Measurements from ENCODE around the gene NATD1.

The NATD1 gene

GRCh38 chr17:21201874-21202273 lies 51.3 kb downstream of the NATD1 start:
- TF ChIP-seq MAX (IDR thresholded peaks at IDR 0.05) (no peak), TCF12 (IDR thresholded peaks at IDR 0.05; ENCODE audit: low read depth) (no peak), RAD21 (IDR thresholded peaks at IDR 0.05; ENCODE audit: low read depth) (no peak), TEAD4 (IDR thresholded peaks at IDR 0.05) (no peak), USF1 (IDR thresholded peaks at IDR 0.05) (no peak), CEBPB (IDR thresholded peaks at IDR 0.05) (no peak), FOXM1 (IDR thresholded peaks at IDR 0.05; ENCODE audit: borderline replicate concordance, low read depth) (no peak), CREB1 (IDR thresholded peaks at IDR 0.05; ENCODE audit: low read depth) (no peak), NFIC (IDR thresholded peaks at IDR 0.05) (no peak), ZBTB7A (IDR thresholded peaks at IDR 0.05; ENCODE audit: low read depth) (no peak), REST (IDR thresholded peaks at IDR 0.05; ENCODE audit: low read depth) (no peak), EP300 (IDR thresholded peaks at IDR 0.05; ENCODE audit: borderline replicate concordance) (no peak), YY1 (IDR thresholded peaks at IDR 0.05; ENCODE audit: low read depth) (no peak)

- TF ChIP-seq MAX (IDR thresholded peaks at IDR 0.05) (no peak), TEAD4 (IDR thresholded peaks at IDR 0.05) (no peak), YY1 (IDR thresholded peaks at IDR 0.05; ENCODE audit: low read depth) (no peak), EP300 (IDR thresholded peaks at IDR 0.05; ENCODE audit: borderline replicate concordance) (no peak), EGR1 (IDR thresholded peaks at IDR 0.05) (no peak), NFIC (IDR thresholded peaks at IDR 0.05) (no peak), RAD21 (IDR thresholded peaks at IDR 0.05; ENCODE audit: low read depth) (no peak), USF1 (IDR thresholded peaks at IDR 0.05) (no peak), FOXM1 (IDR thresholded peaks at IDR 0.05; ENCODE audit: borderline replicate concordance, low read depth) (no peak), ZBTB7A (IDR thresholded peaks at IDR 0.05; ENCODE audit: low read depth) (no peak), CEBPB (IDR thresholded peaks at IDR 0.05) (no peak), CREB1 (IDR thresholded peaks at IDR 0.05; ENCODE audit: low read depth) (no peak), REST (IDR thresholded peaks at IDR 0.05; ENCODE audit: low read depth) (no peak), TCF12 (IDR thresholded peaks at IDR 0.05; ENCODE audit: low read depth) (no peak), TAF1 (IDR thresholded peaks at IDR 0.05; ENCODE audit: low read depth) (no peak)
Observed at GRCh38 chr17:21201298-21201595, 52.0 kb downstream of the NATD1 start.

GRCh38 chr17:21200590-21201297 lies 52.5 kb downstream of the NATD1 start:
- TF ChIP-seq USF1 (IDR thresholded peaks at IDR 0.05) (no peak), MAX (IDR thresholded peaks at IDR 0.05) (no peak), TAF1 (IDR thresholded peaks at IDR 0.05; ENCODE audit: low read depth) (no peak), CEBPB (IDR thresholded peaks at IDR 0.05) (no peak), TEAD4 (IDR thresholded peaks at IDR 0.05) (no peak), YY1 (IDR thresholded peaks at IDR 0.05; ENCODE audit: low read depth) (no peak), EP300 (IDR thresholded peaks at IDR 0.05; ENCODE audit: borderline replicate concordance) (no peak), REST (IDR thresholded peaks at IDR 0.05; ENCODE audit: low read depth) (no peak), RAD21 (IDR thresholded peaks at IDR 0.05; ENCODE audit: low read depth) (no peak), EGR1 (IDR thresholded peaks at IDR 0.05) (no peak)

GRCh38 chr17:21199856-21200255 lies 53.4 kb downstream of the NATD1 start:
- TF ChIP-seq USF1 (IDR thresholded peaks at IDR 0.05) (no peak), EP300 (IDR thresholded peaks at IDR 0.05; ENCODE audit: borderline replicate concordance) (no peak), REST (IDR thresholded peaks at IDR 0.05; ENCODE audit: low read depth) (no peak), YY1 (IDR thresholded peaks at IDR 0.05; ENCODE audit: low read depth) (no peak), NFIC (IDR thresholded peaks at IDR 0.05) (no peak), CREB1 (IDR thresholded peaks at IDR 0.05; ENCODE audit: low read depth) (no peak), TAF1 (IDR thresholded peaks at IDR 0.05; ENCODE audit: low read depth) (no peak), TEAD4 (IDR thresholded peaks at IDR 0.05) (no peak), CEBPB (IDR thresholded peaks at IDR 0.05) (no peak), ZBTB7A (IDR thresholded peaks at IDR 0.05; ENCODE audit: low read depth) (no peak), FOXM1 (IDR thresholded peaks at IDR 0.05; ENCODE audit: borderline replicate concordance, low read depth) (no peak), TCF12 (IDR thresholded peaks at IDR 0.05; ENCODE audit: low read depth) (no peak)

Measured in Ishikawa (cell line).